K562 (cell line): ENCODE results near the gene MYO9A. TPM values are rescaled to one million over a fixed set of nuclear protein-coding genes. Genes with fewer than 3 reads are reported as not detected.

Experiments used
- ATAC-seq: fragments of 200-7000 bp; cut with Tn5 transposase; 3 replicates; pipeline ENCODE4 v1.9.1; 2020; ENCODE audit warnings: moderate library complexity
- BruUV-seq: library from RNA; stranded (reverse); fragments of 400-500 nt; replicated peaks from 2 replicates; lab custom pipeline; 2021; lab: Mats Ljungman, UMichigan
- CTCF ChIA-PET: fragments of 300-600 bp; formaldehyde crosslinking; extraction: SDS; loops from one replicate; lab custom pipeline; 2021; ENCODE audit warnings: low intra/inter-chr PET ratio; lab: Yijun Ruan, JAX
- POLR2A ChIA-PET: fragments of 300-600, 350-650 bp; sonication (Branson Sonifier 250); formaldehyde crosslinking; extraction: SDS; loops from one replicate; lab custom pipeline; 2021; ENCODE audit warnings: antibody characterized with exemption, inconsistent platforms; lab: Yijun Ruan, JAX
- DNase-seq, 4 experiments: peaks; one replicate each; pipeline versions ENCODE4 v3.0.0 to v3.0.0-alpha.2; 2011 to 2018; ENCODE audit warnings: low spot score in 3 of 4, mixed read lengths in 3 of 4; ENCODE audit errors: extremely low read depth in 1 of 4
- FAIRE-seq: peaks from 2 replicates; lab custom pipeline; 2011; peaks lifted over from hg19 to GRCh38; lab: Jason Lieb, UNC
- H2AFZ ChIP-seq: 2 replicates; pipeline ENCODE4 v1.6.0; 2011; ENCODE audit warnings: low read depth, low read length, control low read depth, inconsistent platforms
- H3K27ac ChIP-seq: fragments of 200-600 bp; 3 replicates; pipeline ENCODE4 v1.8.0; 2011; ENCODE audit warnings: low read depth, mild to moderate bottlenecking, control low read depth, inconsistent platforms, low read length, moderate library complexity, mixed read lengths; ENCODE audit errors: extremely low read depth
- H3K27me3 ChIP-seq, 2 experiments: fragments of 300-600 bp in 1 of 2; 2 replicates in 1 of 2; 3 replicates in 1 of 2; pipeline versions ENCODE4 v1.6.0 to v1.8.0; 2011; ENCODE audit warnings: inconsistent platforms in 2 of 2, low read length in 2 of 2, mild to moderate bottlenecking in 1 of 2, mixed read lengths in 1 of 2, moderate library complexity in 1 of 2; ENCODE audit not compliant: control insufficient read depth in 2 of 2, insufficient read depth in 2 of 2
- H3K36me3 ChIP-seq: fragments of 300-600 bp; 3 replicates; pipeline ENCODE4 v1.8.0; 2011; ENCODE audit warnings: mild to moderate bottlenecking, low read length, inconsistent platforms; ENCODE audit not compliant: control insufficient read depth, insufficient read depth
- H3K4me1 ChIP-seq, 2 experiments: fragments of 200-600 bp in 1 of 2; replicated peaks in 1 of 2; 2 replicates in 1 of 2; 3 replicates in 1 of 2; pipeline versions ENCODE4 v1.5.1 to v1.8.0; 2011; ENCODE audit warnings: inconsistent platforms in 2 of 2, low read length in 2 of 2, mild to moderate bottlenecking in 1 of 2, mixed read lengths in 1 of 2, moderate library complexity in 1 of 2; ENCODE audit not compliant: control insufficient read depth in 2 of 2, insufficient read depth in 2 of 2
- H3K4me2 ChIP-seq: 2 replicates; pipeline ENCODE4 v1.6.1; 2011; ENCODE audit warnings: low read length, control low read depth, inconsistent platforms, mixed read lengths; ENCODE audit not compliant: insufficient read depth
- H3K4me3 ChIP-seq: fragments of 200-600 bp; sonication (generic), shearing (Covaris generic); 2 replicates; pipeline ENCODE4 v1.5.1; 2016; ENCODE audit warnings: control low read depth, inconsistent platforms
- H3K79me2 ChIP-seq: fragments of 200-600 bp; 3 replicates; pipeline ENCODE4 v1.8.0; 2011; ENCODE audit warnings: low read length, inconsistent platforms; ENCODE audit not compliant: control insufficient read depth, insufficient read depth
- H3K9ac ChIP-seq, 2 experiments: 2 replicates each; pipeline versions ENCODE4 v1.6.0 to v1.6.1; 2011; ENCODE audit warnings: low read depth in 2 of 2, low read length in 2 of 2, control low read depth in 1 of 2, inconsistent platforms in 1 of 2, mild to moderate bottlenecking in 1 of 2, mixed read lengths in 1 of 2; ENCODE audit not compliant: insufficient read depth in 1 of 2
- H3K9me1 ChIP-seq: one replicate; pipeline ENCODE4 v1.6.0; 2011; ENCODE audit warnings: inconsistent platforms, mild to moderate bottlenecking, low read length, moderate library complexity; ENCODE audit not compliant: control insufficient read depth, insufficient read depth
- H3K9me3 ChIP-seq: replicated peaks from 2 replicates; pipeline ENCODE4 v1.5.1; 2011; ENCODE audit warnings: low read depth, low read length, inconsistent platforms; ENCODE audit not compliant: control insufficient read depth, insufficient read depth
- H4K20me1 ChIP-seq: replicated peaks from 2 replicates; pipeline ENCODE4 v1.6.1; 2011; ENCODE audit warnings: low read length, inconsistent platforms, mixed read lengths; ENCODE audit not compliant: control insufficient read depth, insufficient read depth
- CHD7 ChIP-seq: fragments of 200-600 bp; sonication (generic); IDR thresholded peaks from one replicate; pipeline ENCODE4 v1.6.1; 2012; ENCODE audit warnings: mild to moderate bottlenecking, low read depth, low read length, inconsistent platforms
- FOXA3 ChIP-seq, 2 experiments: fragments of 450-650 bp in 1 of 2; sonication (generic) in 1 of 2; formaldehyde crosslinking; IDR thresholded peaks in 1 of 2; conservative IDR thresholded peaks in 1 of 2; 2 replicates each; pipeline versions ENCODE4 v1.4.0 to v1.8.0; 2020 to 2022; ENCODE audit warnings: mild to moderate bottlenecking in 2 of 2, missing genetic modification reagents in 1 of 2
- NCOA6 ChIP-seq: fragments of 450-650 bp; IDR thresholded peaks from 2 replicates; pipeline ENCODE4 v1.6.1; 2017; ENCODE audit warnings: mild to moderate bottlenecking
- POLR2B ChIP-seq: fragments of 450-650 bp; IDR thresholded peaks from 2 replicates; pipeline ENCODE4 v1.6.1; 2018; ENCODE audit warnings: low read depth; ENCODE audit not compliant: partially characterized antibody
- RNF219 ChIP-seq: fragments of 250-450 bp; sonication (Bioruptor Pico); IDR thresholded peaks from 2 replicates; pipeline ENCODE4 v1.5.0; 2022; ENCODE audit warnings: mild to moderate bottlenecking
- SNRNP70 ChIP-seq: fragments of 200-400 bp; formaldehyde crosslinking; optimal IDR thresholded peaks from 2 replicates; pipeline ENCODE3; 2017; ENCODE audit warnings: low read depth, low read length
- SRSF7 ChIP-seq: fragments of 200-400 bp; formaldehyde crosslinking; optimal IDR thresholded peaks from 2 replicates; pipeline ENCODE3; 2017; ENCODE audit warnings: mild to moderate bottlenecking, low read depth, low read length
- WGBS: fragments of 100-300 bp; shearing (Covaris generic); methylation state at CpG from one replicate; pipeline ENCODE4 v1.1.6; 2016; ENCODE audit warnings: low coverage, mixed read lengths; ENCODE audit not compliant: insufficient coverage; ENCODE audit errors: missing lambda C conversion rate; 5-methylcytosine and 5-hydroxymethylcytosine counted together
- in situ Hi-C: fragments of 300-500 bp; cut with MboI; formaldehyde crosslinking; loops from 4 replicates; pipeline ENCODE4 v1.15.0; 2018; ENCODE audit warnings: inconsistent platforms, mixed read lengths
- intact Hi-C: fragments of 100-400 bp; cut with micrococcal nuclease; formaldehyde crosslinking; loops from 2 replicates; pipeline ENCODE4 v1.14.2; 2022
- polyA plus RNA-seq, 8 experiments: library from polyadenylated mRNA; depleted of rRNA in 4 of 8; stranded (reverse) in 5 of 8; unstranded in 3 of 8; fragments of >200 nt; fragmentation: Nextera tagmentation in 2 of 8; fragmentation: Illumina TruSeq in 1 of 8; extraction: Ambion mirVana in 2 of 8; extraction: Trizol in 1 of 8; gene quantifications; 2 replicates each; pipeline versions ENCODE4 v1.2.1 to v1.2.3, GENCODE V29; 2011 to 2014; ENCODE audit warnings: inconsistent platforms in 1 of 8, missing spikeins in 1 of 8
- total RNA-seq, 7 experiments: library from RNA; depleted of rRNA in 6 of 7; stranded (reverse); fragments of >200 nt in 6 of 7; fragmentation: Illumina TruSeq in 2 of 7; extraction: Trizol in 2 of 7; gene quantifications; 2 replicates each; pipeline versions ENCODE4 v1.2.1 to v1.2.3, GENCODE V29; 2011 to 2021; ENCODE audit warnings: low replicate concordance in 1 of 7

Gene MYO9A
- total and polyA plus RNA-seq, 9 of the 15 experiments (the other 6 are each of a cell fraction or from before 2014, with no cell fraction given) = 1.9 to 15.4 (median 5.8) TPM

DNA sequence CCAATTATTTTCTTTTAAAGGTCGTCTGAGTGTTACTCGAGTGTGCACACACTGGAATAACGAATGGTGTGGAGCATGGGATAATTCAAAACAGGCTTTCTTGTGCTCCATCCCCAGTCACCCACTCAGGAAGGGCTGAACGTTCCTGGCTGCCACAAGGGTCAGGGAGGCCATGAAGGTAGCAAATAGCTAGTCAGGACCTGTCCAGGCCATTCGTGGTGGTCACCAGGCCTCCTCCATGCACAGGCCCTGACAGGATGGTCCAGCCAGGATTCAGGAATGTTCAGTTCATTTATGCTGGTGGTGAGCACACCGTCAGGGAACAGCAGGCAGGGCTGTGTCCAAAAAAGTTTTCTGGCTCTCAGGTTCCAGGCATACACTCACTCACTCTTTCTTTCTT, 319.3 kb downstream of the MYO9A start:
- Histone ChIP-seq H3K4me2 (no peak overlapping the region), H3K27me3 (peaks cover 0 to 20% of the 10 kb centered on the region in 2 experiments; a peak in 2 of 5 replicates), H3K4me3 (no peak overlapping the region), H4K20me1 (no peaks in the 10 kb centered on the region), H3K79me2 (no peaks in the 10 kb centered on the region), H3K27ac (no peak overlapping the region), H3K36me3 (no peaks in the 10 kb centered on the region), H3K9ac (no peak overlapping the region), H2AFZ (no peak overlapping the region), H3K4me1 (peaks cover 0 to 8% of the 10 kb centered on the region in 2 experiments; a peak in 2 of 5 replicates), H3K9me1 (no peaks in the 10 kb centered on the region), H3K9me3 (no peaks in the 10 kb centered on the region)
- in situ Hi-C loops (no loop called here), intact Hi-C loops (no loop called here)
- DNase-seq (no peak), ATAC-seq (no peak), FAIRE-seq (no peak)
- BruUV-seq = no TSS peak
- 0% methylated on average over 6 of the region's 6 CpGs for WGBS
- ChIA-PET POLR2A (interaction anchor here (0.9 kb wide), 1 partner anchor 354 kb away, joined by 3 read pairs; no protein-coding TSS in a partner anchor), CTCF (no interaction called here)
- TF ChIP-seq SRSF7 (no peak), NCOA6 (no peak), CHD7 (no peak), POLR2B (no peak), FOXA3 (CRISPR knock-in tag; conservative IDR thresholded peaks at IDR 0.05 in 1 of 2, IDR thresholded peaks at IDR 0.05 in 1 of 2) (no peak), SNRNP70 (no peak), RNF219 (CRISPR knock-in tag) (no peak)
